Endometrial microvascular endothelial cells (primary cell): Measurements from ENCODE around the gene FAM174B. TPM values are rescaled to one million over a fixed set of nuclear protein-coding genes. Genes with fewer than 3 reads are reported as not detected.
"Not testable (repeated sequence)": the region's sequence is repeated elsewhere in the genome, so short reads cannot be mapped to it uniquely, and the experiment has no call there.

Experiments
- in situ Hi-C: cut with HindIII; loops from 2 replicates; pipeline ENCODE4 v1.10.0; 2017; ENCODE audit warnings: low sequenced_read_pairs, low pct_unique_long_range_greater_than_20kb; ENCODE audit errors: inconsistent ontology term
- total RNA-seq: library from RNA; depleted of rRNA; stranded (reverse); fragments of >200 nt; gene quantifications from one replicate; pipeline ENCODE4 v1.2.3, GENCODE V29; 2015; ENCODE audit errors: inconsistent ontology term

Gene FAM174B
- total RNA-seq, 1 donor from 2014 or later: 0.65 TPM

- in situ Hi-C loops: no loop called here
These were observed 46.5 kb downstream of the FAM174B start for GRCh38 chr15:92608866-92609700.

- in situ Hi-C loops: not testable (repeated sequence)
These were observed 48.8 kb downstream of the FAM174B start for GRCh38 chr15:92606836-92607150.

- in situ Hi-C loops: no loop called here
These were observed 49.3 kb downstream of the FAM174B start for GRCh38 chr15:92606126-92606835.

GRCh38 chr15:92605225-92605944 lies 50.2 kb downstream of the FAM174B start:
- in situ Hi-C loops: no loop called here

- in situ Hi-C loops: no loop called here
These were observed 51.7 kb downstream of the FAM174B start for GRCh38 chr15:92603743-92604470.

- in situ Hi-C loops: no loop called here
These were observed 52.3 kb downstream of the FAM174B start for GRCh38 chr15:92603278-92603677.

GRCh38 chr15:92602267-92602593 lies 53.3 kb downstream of the FAM174B start:
- in situ Hi-C loops: no loop called here

- in situ Hi-C loops: no loop called here
These were observed 53.8 kb downstream of the FAM174B start for GRCh38 chr15:92601592-92602266.

GRCh38 chr15:92600856-92601255 lies 54.7 kb downstream of the FAM174B start:
- in situ Hi-C loops: no loop called here

GRCh38 chr15:92599394-92599970 lies 56.1 kb downstream of the FAM174B start:
- in situ Hi-C loops: no loop called here

GRCh38 chr15:92597548-92597947 lies 58.0 kb downstream of the FAM174B start:
- in situ Hi-C loops: no loop called here

- in situ Hi-C loops: no loop called here
These were observed 59.0 kb downstream of the FAM174B start for GRCh38 chr15:92596623-92597022.

- in situ Hi-C loops: no loop called here
These were observed 59.8 kb downstream of the FAM174B start for GRCh38 chr15:92595506-92596381.

GRCh38 chr15:92591275-92591674 lies 64.3 kb downstream of the FAM174B start:
- in situ Hi-C loops: no loop called here

GRCh38 chr15:92586966-92587365 lies 68.6 kb downstream of the FAM174B start:
- in situ Hi-C loops: no loop called here

- in situ Hi-C loops: no loop called here
These were observed 69.1 kb downstream of the FAM174B start for GRCh38 chr15:92586383-92586942.

- in situ Hi-C loops: no loop called here
These were observed 71.5 kb downstream of the FAM174B start for GRCh38 chr15:92584105-92584504.
